IMR-90 (cell line): Measurements from ENCODE around the gene CFAP73.

Experiments
- BHLHE40 ChIP-seq: fragments of 150-350 bp; IDR thresholded peaks from 2 replicates; pipeline ENCODE4 v1.6.1; 2016; ENCODE audit warnings: mild to moderate bottlenecking, low read depth, low read length
- CEBPB ChIP-seq: IDR thresholded peaks from 2 replicates; pipeline ENCODE4 v1.6.1; 2012; ENCODE audit warnings: low read depth, low read length, improper control_type of control experiment
- CHD1 ChIP-seq: IDR thresholded peaks from 2 replicates; pipeline ENCODE4 v1.6.1; 2012; ENCODE audit warnings: low read depth, low read length, improper control_type of control experiment
- CTCF ChIP-seq: conservative IDR thresholded peaks from 2 replicates; pipeline ENCODE4 v1.5.1; 2012; ENCODE audit warnings: mild to moderate bottlenecking, low read depth, low read length, improper control_type of control experiment
- FOS ChIP-seq: fragments of 150-350 bp; IDR thresholded peaks from 2 replicates; pipeline ENCODE4 v1.6.1; 2016; ENCODE audit warnings: low read depth, low read length
- MAFK ChIP-seq: IDR thresholded peaks from 2 replicates; pipeline ENCODE4 v1.6.1; 2012; ENCODE audit warnings: low read depth, low read length, improper control_type of control experiment
- MAZ ChIP-seq: IDR thresholded peaks from 2 replicates; pipeline ENCODE4 v1.6.1; 2012; ENCODE audit warnings: low read depth, mild to moderate bottlenecking, low read length, improper control_type of control experiment, moderate library complexity, borderline replicate concordance
- POLR2A ChIP-seq: IDR thresholded peaks from 2 replicates; pipeline ENCODE4 v1.6.1; 2012; ENCODE audit warnings: mild to moderate bottlenecking, low read depth, low read length
- RAD21 ChIP-seq: IDR thresholded peaks from 2 replicates; pipeline ENCODE4 v1.6.1; 2012; ENCODE audit warnings: low read length, improper control_type of control experiment
- RFX5 ChIP-seq: IDR thresholded peaks from 2 replicates; pipeline ENCODE4 v1.8.0; 2012; ENCODE audit warnings: low read depth, mild to moderate bottlenecking, low read length, moderate library complexity
- SMC3 ChIP-seq: fragments of 150-350 bp; IDR thresholded peaks from 2 replicates; pipeline ENCODE4 v1.6.1; 2016; ENCODE audit warnings: low read depth, mild to moderate bottlenecking, antibody characterized with exemption, low read length, moderate library complexity
- TF ChIP-seq, protein P1 (sequence below): fragments of 150-350 bp; IDR thresholded peaks from 2 replicates; pipeline ENCODE4 v1.6.1; 2017; ENCODE audit warnings: mild to moderate bottlenecking, antibody characterized with exemption, low read length, low read depth

GRCh38 chr12:113101751-113102150, 47.8 kb upstream of the CFAP73 start:
- TF ChIP-seq SMC3: no peak
- no peak for TF ChIP-seq POLR2A
- TF ChIP-seq RAD21: no peak
- TF ChIP-seq CHD1: no peak
- TF ChIP-seq CTCF: no peak
- no peak for TF ChIP-seq FOS
- TF ChIP-seq MAFK: no peak
- no peak for TF ChIP-seq BHLHE40
- TF ChIP-seq, protein P1, sequence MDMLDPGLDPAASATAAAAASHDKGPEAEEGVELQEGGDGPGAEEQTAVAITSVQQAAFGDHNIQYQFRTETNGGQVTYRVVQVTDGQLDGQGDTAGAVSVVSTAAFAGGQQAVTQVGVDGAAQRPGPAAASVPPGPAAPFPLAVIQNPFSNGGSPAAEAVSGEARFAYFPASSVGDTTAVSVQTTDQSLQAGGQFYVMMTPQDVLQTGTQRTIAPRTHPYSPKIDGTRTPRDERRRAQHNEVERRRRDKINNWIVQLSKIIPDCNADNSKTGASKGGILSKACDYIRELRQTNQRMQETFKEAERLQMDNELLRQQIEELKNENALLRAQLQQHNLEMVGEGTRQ: no peak
- no peak for TF ChIP-seq RFX5
- TF ChIP-seq CEBPB: no peak
- TF ChIP-seq MAZ: no peak
